ENCODE data around the gene CLPX.

- TF ChIP-seq CTCF (IDR thresholded peaks at IDR 0.05) (no peak), POLR2A (IDR thresholded peaks at IDR 0.05; ENCODE audit: low read depth) (no peak), POLR2AphosphoS5 (IDR thresholded peaks at IDR 0.05) (no peak), EP300 (IDR thresholded peaks at IDR 0.05) (no peak)
Measured at GRCh38 chr15:65147902-65148301, 37.2 kb downstream of the CLPX start.

Measured in esophagus muscularis mucosa (tissue), 4 donors.